22Rv1 (cell line): ENCODE results near the gene COQ8A.

Source experiments
- CTCF ChIP-seq: fragments of 450-650 bp; IDR thresholded peaks from 2 replicates; pipeline ENCODE4 v1.5.1; 2017; ENCODE audit warnings: mild to moderate bottlenecking
- ZFX ChIP-seq: fragments of 450-650 bp; IDR thresholded peaks from 2 replicates; pipeline ENCODE4 v1.6.1; 2017; ENCODE audit warnings: antibody characterized with exemption, borderline replicate concordance

- TF ChIP-seq CTCF (no peak), ZFX (no peak)
Measured at GRCh38 chr1:226976978-226977642, 37.0 kb downstream of the COQ8A start.
